H1 (cell line): ENCODE measurements around the gene RSAD1. TPM values are rescaled to one million over a fixed set of nuclear protein-coding genes. Genes with fewer than 3 reads are reported as not detected.

ENCODE experiments used
- CTCF ChIA-PET: fragments of 300-600 bp; sonication (Branson Sonifier 250); formaldehyde crosslinking; loops from one replicate; lab custom pipeline; 2021; ENCODE audit not compliant: partially characterized antibody; lab: Charles Lee
- POLR2A ChIA-PET: fragments of 300-600 bp; sonication (Branson Sonifier 250); formaldehyde crosslinking; loops from one replicate; lab custom pipeline; 2021; ENCODE audit warnings: inconsistent platforms; ENCODE audit not compliant: partially characterized antibody; lab: Charles Lee
- DNase-seq, 2 experiments: peaks; one replicate each; pipeline versions ENCODE4 v3.0.0 to v3.0.0-alpha.2; 2010 to 2022; ENCODE audit warnings: low spot score in 2 of 2, low read depth in 1 of 2, mixed read lengths in 1 of 2
- FAIRE-seq: peaks from 2 replicates; lab custom pipeline; 2011; peaks lifted over from hg19 to GRCh38; lab: Jason Lieb, UNC
- H2AFZ ChIP-seq: 2 replicates; pipeline ENCODE4 v1.8.1; 2012; ENCODE audit warnings: low read length, inconsistent platforms
- H2AK5ac ChIP-seq: 2 replicates; pipeline ENCODE4 v1.6.1; 2013; ENCODE audit warnings: low read depth, low read length
- H2BK120ac ChIP-seq: replicated peaks from 2 replicates; pipeline ENCODE3; 2013; ENCODE audit warnings: low read depth, low read length, inconsistent platforms
- H2BK12ac ChIP-seq: 2 replicates; pipeline ENCODE4 v1.6.1; 2013; ENCODE audit warnings: low read depth, low read length
- H2BK15ac ChIP-seq: 2 replicates; pipeline ENCODE4 v1.6.1; 2013; ENCODE audit warnings: low read length
- H2BK20ac ChIP-seq: 2 replicates; pipeline ENCODE4 v1.6.1; 2013; ENCODE audit warnings: low read length
- H2BK5ac ChIP-seq: 2 replicates; pipeline ENCODE4 v1.6.1; 2013; ENCODE audit warnings: low read depth, low read length
- H3K14ac ChIP-seq: 2 replicates; pipeline ENCODE4 v1.6.1; 2013; ENCODE audit warnings: inconsistent platforms; ENCODE audit not compliant: insufficient read length
- H3K18ac ChIP-seq: 2 replicates; pipeline ENCODE4 v1.6.1; 2013; ENCODE audit warnings: low read length; ENCODE audit errors: extremely low read depth
- H3K23ac ChIP-seq: 2 replicates; pipeline ENCODE4 v1.6.1; 2013; ENCODE audit warnings: inconsistent platforms; ENCODE audit not compliant: insufficient read length
- H3K23me2 ChIP-seq: 2 replicates; pipeline ENCODE4 v1.6.1; 2013; ENCODE audit warnings: low read depth, low read length
- H3K27ac ChIP-seq: 2 replicates; pipeline ENCODE4 v1.6.1; 2011; ENCODE audit warnings: low read depth, low read length, inconsistent platforms
- H3K27me3 ChIP-seq, 4 experiments: replicated peaks in 1 of 4; 1 replicate in 1 of 4; 2 replicates in 3 of 4; pipeline versions ENCODE4 v1.6.1 to v1.8.1; 2011 to 2013; ENCODE audit warnings: low read length in 3 of 4, mild to moderate bottlenecking in 3 of 4, inconsistent platforms in 2 of 4, mixed read lengths in 2 of 4, moderate library complexity in 1 of 4; ENCODE audit not compliant: control insufficient read depth in 3 of 4, insufficient read depth in 3 of 4; ENCODE audit errors: extremely low read depth in 1 of 4
- H3K36me3 ChIP-seq, 4 experiments: 2 replicates each; pipeline versions ENCODE4 v1.6.1 to v1.8.1; 2011 to 2013; ENCODE audit warnings: mild to moderate bottlenecking in 4 of 4, low read length in 3 of 4, moderate library complexity in 2 of 4, control low read depth in 1 of 4, inconsistent platforms in 1 of 4; ENCODE audit not compliant: insufficient read depth in 4 of 4, control insufficient read depth in 2 of 4
- H3K4ac ChIP-seq: replicated peaks from 2 replicates; pipeline ENCODE3; 2013; ENCODE audit warnings: low read length, low read depth, mixed read lengths, inconsistent platforms; ENCODE audit not compliant: insufficient read length
- H3K4me1 ChIP-seq, 4 experiments: replicated peaks in 1 of 4; 1 replicate in 1 of 4; 2 replicates in 3 of 4; pipeline versions ENCODE4 v1.6.1 to v1.8.1; 2011 to 2013; ENCODE audit warnings: low read length in 3 of 4, inconsistent platforms in 2 of 4, mixed read lengths in 1 of 4; ENCODE audit not compliant: insufficient read depth in 4 of 4, control insufficient read depth in 3 of 4
- H3K4me2 ChIP-seq, 2 experiments: 2 replicates each; pipeline versions ENCODE4 v1.6.1 to v1.8.1; 2011 to 2013; ENCODE audit warnings: low read depth in 2 of 2, low read length in 2 of 2, control low read depth in 1 of 2, inconsistent platforms in 1 of 2, mild to moderate bottlenecking in 1 of 2; ENCODE audit not compliant: insufficient read depth in 1 of 2
- H3K4me3 ChIP-seq, 4 experiments: fragments of 200-600, 300-600 bp in 1 of 4; sonication (generic), shearing (Covaris generic), sonication (Bioruptor Twin) in 1 of 4; 2 replicates each; pipeline versions ENCODE4 v1.5.1 to v1.8.1; 2011 to 2016; ENCODE audit warnings: low read length in 4 of 4, low read depth in 3 of 4, control low read depth in 2 of 4, inconsistent platforms in 2 of 4, mild to moderate bottlenecking in 2 of 4, mixed read lengths in 1 of 4, moderate library complexity in 1 of 4; ENCODE audit not compliant: insufficient read depth in 2 of 4; ENCODE audit errors: extremely low read depth in 1 of 4
- H3K56ac ChIP-seq: replicated peaks from 2 replicates; pipeline ENCODE3; 2013; ENCODE audit warnings: low read depth, mild to moderate bottlenecking, mixed read lengths, low read length, inconsistent platforms; ENCODE audit not compliant: insufficient read length
- H3K79me1 ChIP-seq: 2 replicates; pipeline ENCODE4 v1.6.1; 2013; ENCODE audit warnings: low read depth, low read length, control low read depth
- H3K79me2 ChIP-seq, 2 experiments: 2 replicates each; pipeline versions ENCODE4 v1.6.1 to v1.8.1; 2012 to 2013; ENCODE audit warnings: low read length in 2 of 2, mild to moderate bottlenecking in 2 of 2, inconsistent platforms in 1 of 2; ENCODE audit not compliant: insufficient read depth in 2 of 2, control insufficient read depth in 1 of 2
- H3K9ac ChIP-seq, 4 experiments: replicated peaks in 1 of 4; 1 replicate in 1 of 4; 2 replicates in 3 of 4; pipeline versions ENCODE4 v1.6.1 to v1.8.1; 2011 to 2013; ENCODE audit warnings: low read depth in 3 of 4, low read length in 3 of 4, control low read depth in 2 of 4, mild to moderate bottlenecking in 2 of 4, moderate library complexity in 2 of 4, inconsistent platforms in 1 of 4; ENCODE audit errors: extremely low read depth in 1 of 4
- H3K9me3 ChIP-seq, 2 experiments: 2 replicates each; pipeline versions ENCODE4 v1.6.1 to v1.8.1; 2012 to 2013; ENCODE audit warnings: mild to moderate bottlenecking in 2 of 2, moderate library complexity in 2 of 2, control low read depth in 1 of 2, inconsistent platforms in 1 of 2, low read depth in 1 of 2, low read length in 1 of 2, mixed read lengths in 1 of 2; ENCODE audit not compliant: insufficient read depth in 2 of 2
- H4K20me1 ChIP-seq, 2 experiments: replicated peaks in 1 of 2; 2 replicates each; pipeline versions ENCODE3 to v1.8.1; 2011 to 2013; ENCODE audit warnings: inconsistent platforms in 2 of 2, low read length in 2 of 2, mild to moderate bottlenecking in 1 of 2; ENCODE audit not compliant: insufficient read depth in 2 of 2, control insufficient read depth in 1 of 2
- H4K5ac ChIP-seq: 2 replicates; pipeline ENCODE4 v1.6.1; 2013; ENCODE audit warnings: low read length, low read depth, mixed read lengths, inconsistent platforms; ENCODE audit not compliant: insufficient read length
- H4K8ac ChIP-seq: 2 replicates; pipeline ENCODE4 v1.8.0; 2013; ENCODE audit warnings: mild to moderate bottlenecking, moderate library complexity, low read length, inconsistent platforms; ENCODE audit not compliant: insufficient read depth; ENCODE audit errors: extremely low read depth
- H4K91ac ChIP-seq: replicated peaks from 2 replicates; pipeline ENCODE3; 2013; ENCODE audit warnings: low read length, mixed read lengths, inconsistent platforms; ENCODE audit not compliant: insufficient read length
- WGBS, 2 experiments: shearing (Covaris generic) in 1 of 2; methylation state at CpG; one replicate each; pipeline versions ENCODE4 v1.1.6 to v1.1.7; 2013 to 2015; ENCODE audit warnings: low lambda C conversion rate in 2 of 2, mixed read lengths in 2 of 2, inconsistent platforms in 1 of 2, low coverage in 1 of 2, missing lambda C conversion rate in 1 of 2; ENCODE audit not compliant: insufficient replicate concordance in 2 of 2, insufficient coverage in 1 of 2, insufficient read length in 1 of 2; ENCODE audit errors: extremely low coverage in 1 of 2, missing lambda C conversion rate in 1 of 2; 5-methylcytosine and 5-hydroxymethylcytosine counted together
- polyA plus RNA-seq, 7 experiments: library from polyadenylated mRNA; depleted of rRNA in 3 of 7; stranded (reverse) in 5 of 7; unstranded in 2 of 7; fragments of >200 nt in 5 of 7; fragments of 200-250 nt in 2 of 7; gene quantifications; 1 replicate in 5 of 7; 2 replicates in 1 of 7; 4 replicates in 1 of 7; pipeline versions ENCODE4 v1.2.1 to v1.2.3, GENCODE V29; 2011 to 2013; ENCODE audit warnings: missing spikeins in 2 of 7, mixed read lengths in 2 of 7
- total RNA-seq: library from RNA; stranded (reverse); fragmentation: NEBNext Ultra II Directional; extraction: Animal tissue kit (Norgen Biotek cat#: 25700); gene quantifications from 2 replicates; pipeline ENCODE4 v1.2.1, GENCODE V29; 2021

Gene RSAD1
- total and polyA plus RNA-seq, 2 of the 8 experiments (the other 6 are each of a cell fraction or from before 2014, with no cell fraction given): 17.9 to 33.5 TPM

- H3K27me3 ChIP-seq: peaks cover 0 to 2% (median under 1%) of the 10 kb centered on the region in 4 experiments; a peak in 2 of 7 replicates
- H3K18ac ChIP-seq: no peak overlapping the region
- H3K14ac ChIP-seq: no peak overlapping the region
- peaks cover 0 to 3% of the 10 kb centered on the region in 2 experiments; a peak in 1 of 4 replicates for H3K79me2 ChIP-seq
- no peak overlapping the region for H2BK15ac ChIP-seq
- no peak overlapping the region for H3K56ac ChIP-seq
- no peak overlapping the region for H2AK5ac ChIP-seq
- FAIRE-seq: no peak
- ChIA-PET POLR2A (interaction anchor here (0.9 to 1.1 kb wide), 3 partner anchors 22 to 84 kb away, joined by 3 to 4 read pairs (median 3); no protein-coding TSS in a partner anchor), CTCF (interaction anchor here (0.7 to 9.2 kb wide), 21 partner anchors 11 to 215 kb away, joined by 3 to 116 read pairs (median 6); partner anchors contain the start of genes EPN3, LRRC59 and SPATA20)
- H3K4me3 ChIP-seq: no peak overlapping the region
- no peak overlapping the region for H2BK5ac ChIP-seq
- H3K23me2 ChIP-seq: peaks cover 8% of the 10 kb centered on the region
- H4K91ac ChIP-seq: no peak overlapping the region
- H2BK120ac ChIP-seq: no peak overlapping the region
- H3K23ac ChIP-seq: no peak overlapping the region
- H2BK12ac ChIP-seq: no peak overlapping the region
- no peak overlapping the region for H2AFZ ChIP-seq
- DNase-seq: no peak
- no peak overlapping the region for H3K27ac ChIP-seq
- H4K20me1 ChIP-seq: peaks cover 0 to 2% of the 10 kb centered on the region in 2 experiments
- no peak overlapping the region for H4K8ac ChIP-seq
- no peak overlapping the region for H3K9ac ChIP-seq
- no peaks in the 10 kb centered on the region for H3K79me1 ChIP-seq
- H4K5ac ChIP-seq: no peak overlapping the region
- no peak overlapping the region for H3K4ac ChIP-seq
- peaks cover 0 to 13% (median 6%) of the 10 kb centered on the region in 4 experiments; a peak in 4 of 8 replicates for H3K36me3 ChIP-seq
- peaks cover 0 to 6% (median 4%) of the 10 kb centered on the region in 4 experiments; a peak in 6 of 7 replicates for H3K4me1 ChIP-seq
- 81% methylated on average over 4 of the region's 4 CpGs; no CpG with 5 or more reads in 1 of the 2 experiments for WGBS, 2 experiments
- H3K4me2 ChIP-seq: no peak overlapping the region
- H2BK20ac ChIP-seq: no peak overlapping the region
- H3K9me3 ChIP-seq: no peaks in the 10 kb centered on the region
These were observed 3.0 kb downstream of the RSAD1 start for GRCh38 chr17:50481648-50482047.
